D341Med (cell line): ENCODE measurements around the gene MYO1B.

Experiments
- DNase-seq: peaks from one replicate; pipeline ENCODE4 v3.0.0; 2012; ENCODE audit warnings: low spot score

MYO1B gene

GRCh38 chr2:191459158-191459557 lies 214.0 kb downstream of the MYO1B start:
- no peak for DNase-seq

GRCh38 chr2:191462370-191462769 lies 217.2 kb downstream of the MYO1B start:
- DNase-seq, result no peak

GRCh38 chr2:191463790-191464189 lies 218.6 kb downstream of the MYO1B start:
- no peak for DNase-seq

- DNase-seq, result no peak
These were observed 220.7 kb downstream of the MYO1B start for GRCh38 chr2:191465766-191466420.

GRCh38 chr2:191467113-191467512 lies 221.9 kb downstream of the MYO1B start:
- DNase-seq, result no peak

GRCh38 chr2:191470306-191470705 lies 225.1 kb downstream of the MYO1B start:
- DNase-seq, result no peak

- DNase-seq, result no peak
These were observed 229.3 kb downstream of the MYO1B start for GRCh38 chr2:191474464-191474863.
